Uterus (tissue), 4 donors: ENCODE data around the gene LRP3. TPM values are rescaled to one million over a fixed set of nuclear protein-coding genes. Genes with fewer than 3 reads are reported as not detected.

ENCODE experiments used
- DNase-seq, 2 donors: peaks; one replicate each; pipeline ENCODE4 v3.0.0-alpha.2; 2019 to 2020
- H3K27ac ChIP-seq, 2 donors: fragments of 200-600 bp; sonication (generic); 1 replicate in 1 of 2; 2 replicates in 1 of 2; pipeline ENCODE4 v1.5.1; 2016 to 2018
- H3K27me3 ChIP-seq, 2 donors: fragments of 200-600 bp; sonication (generic); one replicate each; pipeline ENCODE4 v1.5.1; 2018 to 2019; ENCODE audit warnings: control low read depth in 1 of 2
- H3K36me3 ChIP-seq, 2 donors: fragments of 200-600 bp; sonication (generic); one replicate each; pipeline ENCODE4 v1.5.1; 2019; ENCODE audit warnings: control low read depth in 1 of 2
- H3K4me1 ChIP-seq, 2 donors: fragments of 200-600 bp; sonication (generic); one replicate each; pipeline ENCODE4 v1.5.1; 2018 to 2019; ENCODE audit warnings: control low read depth in 1 of 2
- H3K4me3 ChIP-seq, 2 donors: fragments of 200-600 bp; sonication (generic); 1 replicate in 1 of 2; 2 replicates in 1 of 2; pipeline ENCODE4 v1.5.1; 2018 to 2019; ENCODE audit warnings: mild to moderate bottlenecking in 1 of 2
- H3K9me3 ChIP-seq, 2 donors: fragments of 200-600 bp; sonication (generic); one replicate each; pipeline ENCODE4 v1.5.1; 2019; ENCODE audit warnings: control low read depth in 1 of 2
- CTCF ChIP-seq, 4 experiments: fragments of 200-600 bp in 2 of 4; fragments of 450-650 bp in 2 of 4; sonication (generic) in 2 of 4; IDR thresholded peaks; one replicate each; pipeline ENCODE4 v1.5.1; 2016 to 2019; ENCODE audit warnings: antibody characterized with exemption in 4 of 4, mild to moderate bottlenecking in 2 of 4, moderate library complexity in 1 of 4
- POLR2A ChIP-seq, 2 donors: fragments of 450-650 bp; IDR thresholded peaks; one replicate each; pipeline ENCODE4 v1.6.1; 2016; ENCODE audit warnings: antibody characterized with exemption in 2 of 2, mild to moderate bottlenecking in 1 of 2, moderate library complexity in 1 of 2
- intact Hi-C: fragments of 100-400 bp; cut with DNase I; formaldehyde crosslinking; loops from one replicate; pipeline ENCODE4 v1.15.1; 2023; ENCODE audit warnings: low total_unique reads
- total RNA-seq, 4 donors: library from RNA; depleted of rRNA in 3 of 4; stranded (reverse); fragments of >200 nt in 3 of 4; gene quantifications; one replicate each; pipeline versions ENCODE4 v1.1.0 to v1.2.4, GENCODE V29; 2014 to 2023
- donor health status: DM: yes; HTN: yes; CAD: no.

LRP3 gene
- total RNA-seq, 4 donors from 2014 or later = 5.9 to 26.9 (median 23.3) TPM

GRCh38 chr19:33214596-33214995, 20.5 kb downstream of the LRP3 start:
- Histone ChIP-seq H3K27ac (no peak overlapping the region), H3K4me1 (no peaks in the 10 kb centered on the region), H3K9me3 (no peaks in the 10 kb centered on the region), H3K36me3 (no peaks in the 10 kb centered on the region), H3K27me3 (no peaks in the 10 kb centered on the region), H3K4me3 (no peak overlapping the region)
- no peak for TF ChIP-seq CTCF (IDR thresholded peaks at IDR 0.05)
- TF ChIP-seq POLR2A (IDR thresholded peaks at IDR 0.05) = no peak
- no peak for DNase-seq
- intact Hi-C loops = no loop called here

- no peaks in the 10 kb centered on the region for H3K9me3 ChIP-seq
- H3K27ac ChIP-seq = no peak overlapping the region
- intact Hi-C loops = no loop called here
- H3K36me3 ChIP-seq = no peaks in the 10 kb centered on the region
- no peak for DNase-seq
- no peaks in the 10 kb centered on the region for H3K4me1 ChIP-seq
- TF ChIP-seq POLR2A (IDR thresholded peaks at IDR 0.05) = no peak
- no peak for TF ChIP-seq CTCF (IDR thresholded peaks at IDR 0.05)
- H3K27me3 ChIP-seq = no peaks in the 10 kb centered on the region
- H3K4me3 ChIP-seq = no peak overlapping the region
These were observed 21.5 kb downstream of the LRP3 start for GRCh38 chr19:33215438-33216197.

DNA sequence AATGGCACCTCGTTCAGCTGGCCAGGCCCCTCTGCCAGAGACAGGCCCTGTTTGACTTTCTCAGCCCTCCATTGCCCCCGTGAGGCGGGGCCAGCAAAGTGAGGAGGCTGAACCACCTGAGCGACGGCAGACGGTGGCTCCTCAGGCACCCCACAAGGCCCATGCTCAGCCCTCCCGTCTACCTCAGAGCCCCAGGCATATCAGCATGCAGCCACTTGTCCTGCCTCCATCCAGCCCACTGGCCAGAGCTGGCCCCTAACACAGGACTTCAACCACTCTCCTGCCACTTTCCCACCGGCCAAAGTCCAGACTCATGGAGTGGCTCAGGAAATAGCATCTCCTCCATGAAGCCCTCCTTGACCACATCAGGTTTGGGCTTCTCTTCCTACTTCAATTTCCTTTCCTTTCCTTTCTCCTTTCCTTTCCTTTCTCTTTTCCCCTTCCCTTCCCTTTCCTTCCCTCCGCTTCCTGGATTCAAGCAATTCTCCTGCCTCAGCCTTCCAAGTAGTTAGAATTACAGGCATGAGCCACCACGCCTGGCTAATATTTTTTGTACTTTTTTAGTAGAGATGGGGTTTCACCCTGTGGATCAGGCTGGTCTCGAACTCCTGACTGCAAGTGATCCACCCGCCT, 22.2 kb downstream of the LRP3 start:
- H3K36me3 ChIP-seq = no peaks in the 10 kb centered on the region
- TF ChIP-seq POLR2A (IDR thresholded peaks at IDR 0.05) (no peak), CTCF (IDR thresholded peaks at IDR 0.05) (no peak)
- H3K4me3 ChIP-seq = no peak overlapping the region
- H3K27me3 ChIP-seq = no peaks in the 10 kb centered on the region
- no peaks in the 10 kb centered on the region for H3K4me1 ChIP-seq
- no peak for DNase-seq
- H3K27ac ChIP-seq = no peak overlapping the region
- intact Hi-C loops = no loop called here
- H3K9me3 ChIP-seq = no peaks in the 10 kb centered on the region

- no peaks in the 10 kb centered on the region for H3K27me3 ChIP-seq
- no peaks in the 10 kb centered on the region for H3K4me1 ChIP-seq
- no peak for DNase-seq
- H3K27ac ChIP-seq = no peak overlapping the region
- intact Hi-C loops = no loop called here
- H3K9me3 ChIP-seq = no peaks in the 10 kb centered on the region
- no peaks in the 10 kb centered on the region for H3K36me3 ChIP-seq
- no peak overlapping the region for H3K4me3 ChIP-seq
- TF ChIP-seq POLR2A (IDR thresholded peaks at IDR 0.05) (no peak), CTCF (IDR thresholded peaks at IDR 0.05) (no peak)
These were observed 23.8 kb downstream of the LRP3 start for GRCh38 chr19:33217881-33218280.

DNA sequence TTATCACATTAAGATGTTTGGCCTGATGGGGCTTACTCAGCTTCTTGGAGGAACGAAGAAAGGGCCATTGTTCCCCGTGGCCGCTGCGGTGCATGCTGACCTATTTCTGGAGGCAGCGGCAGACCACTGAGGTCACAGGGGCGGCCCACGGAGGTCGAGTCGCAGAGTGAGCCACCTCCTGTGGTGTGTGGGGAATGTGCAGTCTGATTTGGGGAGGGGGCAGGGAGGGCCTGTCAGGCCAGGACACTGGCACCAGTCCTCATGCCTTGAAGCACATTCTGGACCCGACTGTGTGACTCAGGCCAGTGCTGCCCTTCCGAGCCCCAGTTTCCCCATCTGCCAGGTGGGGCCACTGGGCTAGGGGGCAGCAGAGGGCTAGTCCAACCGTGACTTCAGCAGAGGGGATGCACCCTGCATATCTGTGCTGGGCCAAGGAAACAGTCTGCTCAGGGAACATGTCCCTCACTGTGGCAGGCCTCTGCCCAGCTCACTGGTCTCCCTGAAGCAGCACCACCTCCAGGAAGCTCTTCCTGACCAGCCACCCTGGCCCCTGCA, 25.2 kb downstream of the LRP3 start:
- intact Hi-C loops = no loop called here
- TF ChIP-seq CTCF (IDR thresholded peaks at IDR 0.05) (no peak), POLR2A (IDR thresholded peaks at IDR 0.05) (no peak)
- Histone ChIP-seq H3K4me3 (no peak overlapping the region), H3K4me1 (no peaks in the 10 kb centered on the region), H3K27me3 (peaks cover 0 to 4% of the 10 kb centered on the region in 2 donors), H3K9me3 (no peaks in the 10 kb centered on the region), H3K27ac (no peak overlapping the region), H3K36me3 (no peaks in the 10 kb centered on the region)
- no peak for DNase-seq
